Testis (tissue), 2 donors: Measurements from ENCODE around the gene CALML6.

Source experiments
- POLR2A ChIP-seq: fragments of 450-650 bp; IDR thresholded peaks from one replicate; pipeline ENCODE4 v1.6.1; 2017; ENCODE audit warnings: antibody characterized with exemption, mild to moderate bottlenecking, moderate library complexity
- TF ChIP-seq, protein P1 (sequence below), 3 experiments: fragments of 450-650 bp in 2 of 3; fragments of 200-600 bp in 1 of 3; sonication (generic) in 1 of 3; IDR thresholded peaks; one replicate each; pipeline ENCODE4 v1.5.1; 2016 to 2019; ENCODE audit warnings: antibody characterized with exemption in 3 of 3, mild to moderate bottlenecking in 2 of 3, moderate library complexity in 1 of 3

DNA sequence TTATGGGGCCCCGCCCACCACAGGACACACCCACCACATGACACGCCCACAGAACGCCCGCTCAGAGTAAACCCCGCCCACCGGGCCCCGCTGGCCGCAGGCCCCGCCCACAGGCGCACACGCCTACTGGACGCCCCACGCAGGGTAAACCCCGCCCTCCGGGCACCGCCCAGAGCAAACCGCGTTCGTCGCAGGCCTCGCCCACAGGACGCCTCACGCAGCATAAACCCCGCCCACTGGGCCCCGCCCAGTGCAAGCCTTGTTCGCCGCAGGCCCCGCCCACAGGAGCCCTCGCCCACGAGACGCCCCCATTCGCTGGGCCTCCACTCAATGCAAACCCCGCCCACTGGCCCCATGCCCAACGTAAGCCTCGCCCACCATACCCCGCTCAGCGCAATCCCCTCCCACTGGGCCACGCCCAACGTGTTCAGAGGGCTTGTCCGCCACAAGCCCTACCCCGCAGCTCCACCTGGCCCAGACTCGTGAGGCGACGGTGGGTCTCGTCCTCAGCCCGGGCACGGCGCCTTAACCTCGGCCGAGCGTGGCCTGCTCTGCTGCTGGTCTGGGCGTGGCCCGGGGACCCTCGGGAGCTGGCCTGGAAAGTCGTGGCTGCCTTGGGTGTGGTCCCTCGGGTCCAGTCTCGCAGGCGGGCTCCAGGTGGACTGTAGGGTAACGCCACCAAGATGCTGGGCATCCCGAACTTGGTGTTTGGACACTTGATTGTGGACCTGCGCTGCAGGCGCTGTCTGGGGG is 4.4 kb downstream of the CALML6 start:
- TF ChIP-seq, protein P1, sequence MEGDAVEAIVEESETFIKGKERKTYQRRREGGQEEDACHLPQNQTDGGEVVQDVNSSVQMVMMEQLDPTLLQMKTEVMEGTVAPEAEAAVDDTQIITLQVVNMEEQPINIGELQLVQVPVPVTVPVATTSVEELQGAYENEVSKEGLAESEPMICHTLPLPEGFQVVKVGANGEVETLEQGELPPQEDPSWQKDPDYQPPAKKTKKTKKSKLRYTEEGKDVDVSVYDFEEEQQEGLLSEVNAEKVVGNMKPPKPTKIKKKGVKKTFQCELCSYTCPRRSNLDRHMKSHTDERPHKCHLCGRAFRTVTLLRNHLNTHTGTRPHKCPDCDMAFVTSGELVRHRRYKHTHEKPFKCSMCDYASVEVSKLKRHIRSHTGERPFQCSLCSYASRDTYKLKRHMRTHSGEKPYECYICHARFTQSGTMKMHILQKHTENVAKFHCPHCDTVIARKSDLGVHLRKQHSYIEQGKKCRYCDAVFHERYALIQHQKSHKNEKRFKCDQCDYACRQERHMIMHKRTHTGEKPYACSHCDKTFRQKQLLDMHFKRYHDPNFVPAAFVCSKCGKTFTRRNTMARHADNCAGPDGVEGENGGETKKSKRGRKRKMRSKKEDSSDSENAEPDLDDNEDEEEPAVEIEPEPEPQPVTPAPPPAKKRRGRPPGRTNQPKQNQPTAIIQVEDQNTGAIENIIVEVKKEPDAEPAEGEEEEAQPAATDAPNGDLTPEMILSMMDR (IDR thresholded peaks at IDR 0.05), result no peak
- TF ChIP-seq POLR2A, result no peak
